ENCODE data around the gene PUDP.

DNA sequence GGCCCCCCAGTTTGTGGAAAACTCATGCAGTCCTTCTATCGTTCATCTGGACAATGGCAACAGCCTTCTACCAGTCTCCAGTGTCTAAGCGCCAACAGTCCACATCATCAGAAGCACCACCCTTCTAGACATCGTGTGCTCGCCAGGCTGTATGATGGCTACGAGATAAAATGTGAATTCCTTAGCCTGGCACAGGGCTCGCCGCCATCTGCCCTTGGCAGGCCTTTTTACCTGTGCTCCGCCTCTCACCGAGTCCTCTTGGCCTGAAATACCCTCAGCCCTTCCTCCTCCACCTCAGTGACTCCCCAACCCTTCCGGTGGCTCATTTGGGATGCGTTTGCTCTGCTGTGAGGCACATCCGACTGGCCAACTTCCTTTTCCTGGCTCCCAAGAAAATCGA is 16.3 kb downstream of the PUDP start:
- TF ChIP-seq, protein P1, sequence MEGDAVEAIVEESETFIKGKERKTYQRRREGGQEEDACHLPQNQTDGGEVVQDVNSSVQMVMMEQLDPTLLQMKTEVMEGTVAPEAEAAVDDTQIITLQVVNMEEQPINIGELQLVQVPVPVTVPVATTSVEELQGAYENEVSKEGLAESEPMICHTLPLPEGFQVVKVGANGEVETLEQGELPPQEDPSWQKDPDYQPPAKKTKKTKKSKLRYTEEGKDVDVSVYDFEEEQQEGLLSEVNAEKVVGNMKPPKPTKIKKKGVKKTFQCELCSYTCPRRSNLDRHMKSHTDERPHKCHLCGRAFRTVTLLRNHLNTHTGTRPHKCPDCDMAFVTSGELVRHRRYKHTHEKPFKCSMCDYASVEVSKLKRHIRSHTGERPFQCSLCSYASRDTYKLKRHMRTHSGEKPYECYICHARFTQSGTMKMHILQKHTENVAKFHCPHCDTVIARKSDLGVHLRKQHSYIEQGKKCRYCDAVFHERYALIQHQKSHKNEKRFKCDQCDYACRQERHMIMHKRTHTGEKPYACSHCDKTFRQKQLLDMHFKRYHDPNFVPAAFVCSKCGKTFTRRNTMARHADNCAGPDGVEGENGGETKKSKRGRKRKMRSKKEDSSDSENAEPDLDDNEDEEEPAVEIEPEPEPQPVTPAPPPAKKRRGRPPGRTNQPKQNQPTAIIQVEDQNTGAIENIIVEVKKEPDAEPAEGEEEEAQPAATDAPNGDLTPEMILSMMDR (IDR thresholded peaks at IDR 0.05), result no peak
- TF ChIP-seq POLR2A (IDR thresholded peaks at IDR 0.05), result no peak

Data from testis (tissue), 2 donors.